Hippocampal formation (tissue), 2 donors: ENCODE results near the gene MARCHF10.
"Not testable (repeated sequence)": the region's sequence is repeated elsewhere in the genome, so short reads cannot be mapped to it uniquely, and the experiment has no call there.

Experiments
- DNase-seq, 2 donors: peaks; one replicate each; lab custom pipeline; 2025; lab: John Stamatoyannopoulos, UW

The MARCHF10 gene

DNA sequence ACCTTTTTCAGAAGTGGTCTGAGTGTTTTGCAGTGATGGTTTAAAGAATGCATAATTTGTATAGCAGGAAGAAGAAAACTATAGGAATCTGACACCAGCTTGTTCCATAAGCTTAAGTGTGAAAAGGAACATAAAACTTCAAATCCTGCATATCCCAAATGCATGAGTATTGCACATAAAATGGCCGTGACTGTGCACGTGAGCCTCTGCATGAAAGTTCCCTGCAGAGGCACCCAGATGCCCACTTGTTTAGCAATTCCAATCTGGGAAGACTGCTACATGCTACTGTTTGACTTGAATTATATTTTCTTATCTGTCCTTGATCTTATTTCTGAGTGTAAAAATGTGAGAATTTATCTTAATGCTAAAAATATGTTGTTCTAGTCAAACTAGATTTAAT lies 21.5 kb downstream of the MARCHF10 start:
- DNase-seq, result no peak

DNA sequence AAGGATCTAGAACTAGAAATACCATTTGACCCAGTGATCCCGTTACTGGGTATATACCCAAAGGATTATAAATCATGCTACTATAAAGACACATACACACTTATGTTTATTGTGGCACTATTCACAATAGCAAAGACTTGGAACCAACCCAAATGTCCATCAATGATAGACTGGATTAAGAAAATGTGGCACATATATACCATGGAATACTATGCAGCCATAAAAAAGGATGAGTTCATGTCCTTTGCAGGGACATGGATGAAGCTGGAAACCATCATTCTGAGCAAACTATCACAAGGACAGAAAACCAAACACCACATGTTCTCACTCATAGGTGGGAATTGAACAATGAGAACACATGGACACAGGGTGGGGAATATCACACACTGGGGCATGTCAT lies 22.1 kb downstream of the MARCHF10 start:
- not testable (repeated sequence) for DNase-seq

DNA sequence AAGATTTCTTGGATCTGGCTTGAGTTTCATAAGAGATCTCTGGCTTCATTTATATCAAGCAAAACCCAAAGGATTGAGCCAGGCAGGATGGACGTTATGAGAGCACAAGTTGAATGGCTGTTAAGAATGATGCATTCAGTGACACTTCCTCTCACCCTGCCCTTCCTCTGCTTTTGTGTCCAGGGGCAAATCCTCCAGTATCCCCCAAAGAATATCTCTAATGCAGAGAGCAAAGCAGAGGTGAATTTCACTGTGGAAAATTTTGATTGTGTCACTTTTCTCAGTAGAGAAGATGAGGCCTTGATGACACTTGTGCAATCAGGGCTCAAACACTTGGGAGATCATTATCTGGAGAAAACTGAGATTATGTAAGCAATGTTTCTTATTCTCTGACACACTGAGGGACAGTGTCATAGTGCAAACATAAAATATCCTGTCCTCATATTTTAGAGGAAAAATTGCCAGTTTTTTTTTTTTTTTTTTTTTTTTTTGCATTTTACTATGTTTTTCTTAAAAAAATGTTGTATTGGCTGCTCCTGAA lies 25.3 kb downstream of the MARCHF10 start:
- no peak for DNase-seq

DNA sequence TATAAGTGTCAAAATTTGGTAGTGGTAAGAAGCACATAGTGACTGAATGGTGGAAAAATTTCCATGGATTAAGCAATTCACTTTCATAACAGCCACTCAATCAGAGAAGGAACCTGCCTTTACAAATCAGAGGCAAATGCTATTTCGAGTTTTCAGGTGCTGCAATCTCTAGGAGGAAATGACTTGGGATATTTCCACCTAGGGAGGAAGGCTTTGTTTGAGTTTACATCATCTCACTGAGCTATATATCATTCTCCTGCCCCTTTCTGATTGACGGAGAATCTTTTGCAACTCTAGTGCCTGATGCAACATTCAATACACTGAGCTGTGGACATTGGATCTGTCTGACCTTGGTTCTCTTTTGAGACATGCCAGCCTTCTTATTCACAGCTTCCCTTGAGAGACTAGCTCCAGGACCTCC lies 26.3 kb downstream of the MARCHF10 start:
- no peak for DNase-seq

DNA sequence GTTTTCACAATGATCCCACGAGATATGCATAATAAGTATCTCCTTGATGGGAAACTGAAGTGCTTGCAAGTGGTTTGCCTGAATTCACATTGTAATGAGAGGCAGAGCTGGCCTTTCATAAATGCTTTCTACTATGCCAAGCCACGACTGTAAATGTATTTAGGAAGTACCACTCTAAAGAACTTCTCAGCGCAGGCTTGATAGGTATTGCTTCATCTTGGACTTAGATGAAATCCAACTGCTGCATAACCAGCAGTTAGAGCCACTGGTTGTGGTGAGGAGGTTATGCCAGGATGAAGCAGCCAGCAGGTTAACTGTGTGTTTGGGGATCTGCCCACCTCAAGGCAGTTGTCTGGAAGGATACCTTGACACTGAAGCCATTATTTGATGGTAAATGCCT lies 26.8 kb downstream of the MARCHF10 start:
- no peak for DNase-seq

DNA sequence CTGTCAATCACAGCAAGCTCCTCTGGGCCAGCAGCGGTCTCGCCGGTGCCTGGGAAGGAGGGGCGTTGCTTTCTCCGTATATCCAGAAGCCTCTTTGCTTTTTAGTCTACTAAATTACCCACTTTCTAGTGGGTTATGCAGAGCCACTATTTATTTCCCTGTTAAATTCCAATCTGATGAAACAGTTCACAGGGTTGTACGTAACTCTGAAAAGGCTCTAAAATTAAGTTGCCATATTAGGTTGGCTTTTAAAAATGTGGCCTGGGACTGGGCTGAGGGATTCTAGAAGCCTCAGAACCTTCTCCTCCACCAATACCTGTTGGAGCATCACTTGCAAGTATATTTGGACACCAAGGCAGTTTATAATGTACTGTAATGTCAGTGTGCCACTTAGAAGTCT lies 27.2 kb downstream of the MARCHF10 start:
- no peak for DNase-seq

DNA sequence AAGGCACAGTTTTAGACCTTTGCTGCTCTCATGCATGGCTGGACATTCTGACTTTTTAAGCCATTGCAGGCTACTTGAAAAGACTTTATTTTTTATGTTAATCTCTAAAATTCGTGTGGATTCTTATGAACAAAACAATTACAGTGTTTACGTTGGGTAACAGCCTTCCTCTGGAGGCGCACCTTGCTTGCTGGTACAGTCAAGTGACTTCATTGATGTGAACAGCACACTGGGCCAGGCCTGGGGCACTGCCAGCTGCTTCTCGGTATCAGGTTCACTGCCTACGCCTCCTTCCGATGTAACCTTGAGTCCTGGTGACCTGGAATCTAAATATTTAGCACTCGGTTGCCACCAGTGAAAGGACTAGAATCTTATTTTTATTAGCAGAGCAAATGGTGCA lies 27.8 kb downstream of the MARCHF10 start:
- DNase-seq, result no peak

DNA sequence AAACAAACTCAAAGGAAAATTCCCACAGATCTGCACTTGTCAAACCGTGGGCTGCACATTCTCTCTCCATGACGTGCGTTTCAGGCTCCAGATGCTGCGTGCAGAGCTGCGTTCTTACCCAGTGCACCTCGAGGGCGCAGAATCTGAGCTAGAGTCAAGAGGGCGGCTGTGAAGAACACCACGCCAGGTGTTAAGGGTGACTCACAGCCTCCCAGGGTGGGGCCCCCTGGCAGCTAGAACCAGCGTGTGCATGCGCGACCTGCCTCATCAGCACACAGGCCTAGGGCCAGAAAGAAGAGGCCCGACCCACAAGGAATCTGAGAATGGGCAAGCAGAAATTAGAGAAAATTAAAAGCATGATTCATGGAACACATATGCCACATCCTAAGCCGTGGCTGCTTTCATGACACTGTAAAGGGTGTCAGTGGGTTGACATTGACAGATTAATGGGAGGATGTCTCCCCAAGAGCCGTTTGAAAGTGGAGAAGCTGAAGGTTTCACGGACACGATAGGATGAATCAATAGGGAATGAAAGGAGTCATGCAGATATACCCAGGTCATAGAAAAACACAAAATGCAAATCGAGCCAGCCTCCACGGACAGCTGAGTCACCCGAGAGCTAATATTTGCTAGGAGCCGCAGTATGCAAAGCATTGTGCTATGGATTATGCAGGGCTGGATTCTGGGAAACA lies 29.0 kb downstream of the MARCHF10 start:
- DNase-seq, result no peak

DNA sequence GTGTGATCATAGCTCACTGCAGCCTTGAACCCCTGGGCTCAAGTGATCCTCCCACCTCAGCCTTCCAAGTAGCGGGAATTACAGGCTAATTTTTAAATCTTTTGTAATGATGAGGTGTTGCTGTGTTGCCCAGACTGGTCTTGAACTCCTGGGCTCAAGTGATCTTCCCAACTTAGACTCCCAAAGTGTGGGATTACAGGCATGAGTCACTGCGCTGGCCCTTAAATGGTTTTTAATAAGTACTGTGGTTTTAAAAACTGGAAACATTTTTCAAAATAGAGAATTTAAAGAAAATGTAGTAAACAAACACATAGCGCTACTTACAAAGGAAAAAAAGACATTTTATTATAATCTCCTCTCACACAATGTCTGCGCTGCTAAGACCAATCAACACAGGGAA lies 32.2 kb downstream of the MARCHF10 start:
- DNase-seq, result no peak

DNA sequence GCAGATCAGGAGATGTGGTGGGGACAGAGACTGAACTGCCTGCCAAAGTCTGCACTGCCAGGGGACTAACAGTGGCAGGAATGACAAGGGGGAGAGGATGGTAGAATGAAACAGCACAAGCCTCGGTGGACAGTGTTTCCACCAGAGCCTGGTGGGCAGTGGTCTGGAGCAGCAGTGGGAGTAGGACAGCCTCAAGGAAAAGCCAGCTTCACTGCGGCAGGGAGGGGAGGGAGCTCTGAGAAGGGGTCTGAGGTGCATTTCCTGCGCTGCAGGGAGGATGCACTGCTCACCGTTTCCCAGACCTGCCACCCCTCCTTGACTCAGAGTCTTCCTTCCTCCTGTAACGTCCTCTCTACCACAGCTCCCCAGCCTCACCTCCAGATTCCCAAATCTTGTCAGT lies 33.8 kb downstream of the MARCHF10 start:
- no peak for DNase-seq

DNA sequence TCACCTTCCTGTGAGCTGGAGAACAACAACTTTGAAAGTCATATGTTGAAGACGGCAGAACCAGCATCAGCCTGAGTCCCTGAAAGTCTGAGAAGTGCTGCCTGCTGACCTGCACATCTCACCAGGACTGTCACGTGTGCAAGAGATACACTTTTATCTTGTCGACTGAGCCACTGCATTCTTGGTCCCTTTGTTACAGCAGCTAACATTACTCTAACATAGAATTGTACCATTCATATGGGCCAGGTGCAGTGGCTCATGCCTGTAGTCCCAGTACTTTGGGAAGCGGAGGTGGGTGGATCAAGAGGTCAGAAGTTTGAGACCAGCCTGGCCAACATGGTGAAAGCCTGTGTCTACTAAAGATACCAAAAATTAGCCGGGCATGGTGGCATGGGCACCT lies 40.1 kb downstream of the MARCHF10 start:
- DNase-seq, result no peak

DNA sequence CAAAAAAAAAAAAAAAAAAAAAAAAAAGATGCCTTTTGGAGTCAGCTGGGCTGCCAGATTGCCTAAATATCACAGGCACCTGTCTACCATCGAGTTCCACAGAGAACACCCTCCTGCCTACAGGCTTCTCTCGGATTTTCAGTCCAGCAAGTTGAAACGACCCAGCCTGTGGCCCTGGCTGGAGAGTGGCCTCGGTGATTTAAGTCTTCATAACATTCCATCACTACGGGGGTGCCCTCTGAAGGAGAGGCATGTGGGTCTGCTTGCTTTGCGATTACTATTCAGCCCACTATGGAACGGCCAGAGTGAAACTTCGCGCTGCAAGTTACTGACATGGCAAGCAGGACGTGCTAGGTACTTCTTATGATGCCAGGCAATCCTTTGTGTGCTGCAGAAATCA lies 42.8 kb downstream of the MARCHF10 start:
- DNase-seq, result no peak

DNA sequence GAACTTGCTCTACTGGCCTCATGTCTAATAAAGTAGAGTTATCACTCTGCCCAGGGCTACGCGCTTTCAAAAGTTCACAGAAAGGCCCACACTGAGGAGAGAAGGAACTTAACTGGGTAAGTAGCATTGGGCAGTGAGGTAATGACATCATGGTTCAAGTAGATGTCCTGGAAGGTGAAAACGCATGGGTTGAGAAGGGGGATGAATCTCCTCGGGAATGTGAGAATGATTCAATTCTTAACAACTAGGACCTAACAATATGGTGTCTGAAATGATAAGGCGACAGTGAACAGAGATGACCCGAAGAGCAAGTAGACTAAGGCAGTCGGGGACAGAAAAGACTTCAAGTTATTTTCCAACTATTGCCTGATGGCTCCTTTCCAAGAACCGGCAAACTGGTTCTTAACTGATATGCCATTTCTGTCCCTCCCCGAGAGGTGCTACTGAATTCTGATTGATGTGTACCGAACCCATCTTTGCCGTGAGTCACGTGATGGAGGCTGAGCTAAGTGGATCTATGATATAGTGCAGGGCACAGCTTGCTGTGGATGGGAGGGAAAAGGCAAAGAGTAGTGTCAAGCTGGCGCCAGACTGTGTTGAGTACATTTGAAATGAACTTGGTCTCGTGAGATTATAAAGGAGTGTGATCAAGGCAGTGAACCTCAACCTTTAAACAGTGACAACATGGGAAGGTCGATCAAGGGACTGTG lies 44.1 kb downstream of the MARCHF10 start:
- no peak for DNase-seq

DNA sequence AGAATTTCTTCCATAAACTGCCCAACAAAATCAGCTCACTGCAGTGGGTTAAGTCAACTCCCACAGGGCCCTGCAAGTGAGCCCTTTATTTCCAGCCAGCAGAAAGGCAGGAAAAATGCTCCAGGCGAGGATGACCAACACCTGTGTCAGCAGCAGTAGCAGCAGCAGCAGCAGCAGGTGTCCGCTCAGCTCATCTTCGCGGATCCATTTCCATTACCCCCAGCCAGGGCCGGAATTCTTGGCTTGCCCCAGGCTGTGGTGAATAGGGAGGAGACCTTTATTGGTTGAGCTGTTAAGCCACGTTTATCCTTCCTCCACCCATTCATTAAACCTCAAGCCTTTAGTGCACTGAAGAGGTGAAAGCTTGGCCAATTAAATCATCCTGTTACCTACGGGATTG lies 46.2 kb downstream of the MARCHF10 start:
- no peak for DNase-seq

DNA sequence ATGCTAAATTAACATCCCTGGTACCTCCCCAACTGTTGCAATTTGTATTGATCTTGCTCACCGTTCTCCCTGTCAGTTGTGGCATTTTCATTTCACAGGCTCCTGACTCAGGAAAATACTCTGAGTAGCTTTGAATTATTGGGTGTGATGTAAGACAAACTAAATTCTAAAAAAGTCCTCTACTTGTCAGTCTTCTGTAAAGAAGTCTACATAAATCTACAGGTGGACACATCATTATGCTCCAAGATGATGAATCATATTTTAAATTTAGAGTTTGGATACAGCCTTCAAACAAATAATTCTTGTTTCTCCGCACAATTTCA lies 47.2 kb downstream of the MARCHF10 start:
- DNase-seq, result no peak

DNA sequence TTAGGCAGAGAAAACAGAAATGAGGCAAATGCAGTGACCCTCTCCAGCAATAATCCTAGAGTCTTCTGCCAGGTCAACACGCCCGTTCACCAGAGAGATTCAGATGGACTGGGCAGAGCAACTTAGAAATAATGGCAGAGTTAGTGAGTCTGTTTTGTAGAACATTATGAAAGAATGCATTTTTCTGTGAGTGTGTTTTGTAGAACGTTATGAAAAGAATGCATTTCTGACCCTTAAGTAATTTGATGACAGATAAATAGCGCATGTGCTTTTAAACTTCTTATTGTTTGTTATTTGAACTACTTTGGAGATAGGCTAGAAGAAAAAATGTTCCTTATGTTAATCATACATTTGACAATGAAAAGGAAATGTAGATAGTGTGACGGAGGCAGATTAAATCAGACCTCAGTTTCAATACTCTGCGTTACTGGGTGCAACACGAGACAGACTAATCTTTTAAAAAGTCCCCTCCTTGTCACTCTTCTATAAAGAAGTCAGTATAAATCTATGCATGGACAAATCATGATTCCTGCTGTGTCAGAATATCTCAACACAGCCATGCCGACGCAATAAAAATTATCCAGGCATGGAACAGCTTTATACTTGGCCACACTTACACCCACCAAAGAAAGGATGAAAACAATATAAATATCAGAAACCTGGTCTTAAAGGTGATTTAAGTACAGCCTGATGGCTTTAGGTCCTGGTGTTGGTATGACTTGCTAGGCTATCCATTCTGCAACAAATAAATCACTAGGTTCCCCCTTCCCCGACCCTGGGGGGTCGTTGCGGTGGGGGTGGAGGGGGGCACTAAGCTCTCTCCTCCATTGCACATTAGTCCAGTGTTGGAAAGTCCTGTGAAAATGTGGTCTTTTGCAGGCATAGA lies 47.8 kb downstream of the MARCHF10 start:
- no peak for DNase-seq

DNA sequence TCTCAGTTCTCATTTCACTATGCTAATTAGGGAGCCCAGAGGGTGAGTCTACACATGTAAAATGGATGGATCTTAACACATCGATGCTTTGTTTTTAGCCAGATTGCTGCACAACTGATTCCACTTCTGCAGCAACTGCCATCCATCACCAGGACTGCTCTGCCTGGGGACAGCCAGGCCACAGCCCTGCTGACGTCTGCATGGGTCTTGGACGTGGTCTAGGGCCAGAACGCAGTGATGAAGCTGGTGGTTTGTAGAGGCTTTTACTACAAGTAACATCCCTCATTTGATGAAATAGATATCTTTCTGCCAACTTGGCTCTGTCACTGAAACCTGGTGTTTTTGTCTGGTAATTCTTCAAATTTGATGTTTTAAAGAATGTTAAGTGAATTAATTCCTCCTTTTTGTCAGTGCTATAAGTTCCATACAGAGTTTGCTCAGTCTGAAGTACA lies 50.6 kb downstream of the MARCHF10 start:
- no peak for DNase-seq

DNA sequence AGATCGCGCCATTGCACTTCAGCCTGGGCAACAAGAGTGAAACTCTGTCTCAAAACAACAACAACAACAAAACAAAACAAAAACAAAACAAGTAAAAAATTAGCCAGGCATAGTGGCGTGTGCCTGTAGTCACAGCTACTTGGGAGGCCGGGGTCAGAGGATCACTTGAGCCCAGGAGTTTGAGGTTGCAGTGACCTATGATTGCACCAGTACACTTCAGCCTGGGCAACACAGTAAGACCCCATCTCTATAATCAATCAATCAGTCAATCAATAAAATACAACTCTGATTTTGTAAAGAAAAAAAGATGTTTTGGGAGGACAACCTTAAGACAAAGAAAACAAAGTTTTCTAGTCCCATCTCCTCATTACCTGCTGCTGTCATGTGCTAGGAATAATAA lies 51.9 kb downstream of the MARCHF10 start:
- no peak for DNase-seq

DNA sequence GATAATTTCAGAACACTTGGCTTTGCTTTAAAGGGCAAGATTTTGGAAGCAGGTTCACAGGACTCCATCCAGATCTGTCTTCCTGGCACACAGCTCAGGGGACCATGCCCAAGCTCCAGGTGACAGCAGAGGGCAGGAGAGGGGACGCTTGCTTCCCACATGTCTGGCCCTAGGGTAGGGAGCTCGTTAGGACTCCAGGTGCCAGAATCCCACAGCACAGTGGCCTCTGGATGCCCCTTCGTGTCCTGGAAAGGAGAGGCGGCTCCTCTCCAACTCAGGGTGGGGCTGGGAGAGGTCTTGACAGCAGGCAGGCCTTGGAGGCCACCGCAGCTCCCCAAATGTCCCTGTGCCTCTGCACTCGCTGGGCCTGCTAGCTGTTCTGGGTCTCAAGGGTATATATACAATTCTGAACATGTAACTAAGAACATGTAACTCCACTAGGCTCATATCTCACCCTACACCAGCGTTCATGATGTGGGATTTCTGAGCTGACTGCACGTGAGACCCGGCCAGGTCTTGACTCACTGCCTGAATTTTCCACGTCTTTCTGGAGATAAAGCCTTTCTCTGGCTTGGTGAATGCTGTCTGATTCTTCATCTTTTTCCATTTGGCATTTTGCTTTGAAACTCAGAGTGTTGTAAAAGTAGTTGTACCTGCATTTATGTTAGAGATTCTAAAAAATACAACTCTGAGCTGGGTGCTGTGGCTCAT lies 52.8 kb downstream of the MARCHF10 start:
- DNase-seq, result no peak

DNA sequence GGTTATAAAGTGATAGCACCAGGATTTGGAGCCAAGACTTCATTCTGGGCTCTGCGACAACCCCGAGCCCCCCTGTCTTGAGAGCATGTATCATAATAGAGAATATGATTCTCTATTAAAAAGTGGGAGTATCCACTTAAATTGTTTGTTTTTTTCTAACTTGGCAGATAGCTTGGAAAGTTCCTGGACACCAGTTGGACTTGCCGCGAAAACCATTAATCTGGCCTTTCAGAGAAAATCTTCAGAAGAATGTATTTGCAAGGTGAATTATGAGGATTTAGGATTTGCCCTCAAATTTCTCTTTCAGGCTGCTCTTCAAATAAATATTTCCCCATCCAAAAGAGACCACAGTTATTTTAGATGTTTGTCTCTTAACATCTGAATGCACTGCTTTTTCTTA lies 53.5 kb downstream of the MARCHF10 start:
- DNase-seq, result no peak

DNA sequence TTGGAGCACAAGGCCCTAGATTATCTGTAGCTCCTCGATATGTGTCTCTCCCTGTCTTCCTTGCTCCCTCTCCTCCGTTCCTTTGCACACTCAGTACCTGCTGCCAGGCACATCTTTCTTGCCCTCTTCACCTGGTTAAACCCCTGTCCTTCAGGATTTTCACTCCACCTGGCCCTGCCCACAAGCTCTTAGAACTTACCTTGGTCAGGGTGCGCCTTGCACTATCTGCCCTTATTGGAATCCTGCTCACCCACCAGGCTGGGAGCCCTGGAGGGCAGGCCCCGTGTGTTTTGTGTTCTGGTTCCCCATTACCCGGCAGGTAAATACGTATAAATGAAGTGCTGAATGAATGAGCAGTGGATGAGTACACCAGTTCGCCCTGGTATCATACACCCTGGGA lies 54.6 kb downstream of the MARCHF10 start:
- no peak for DNase-seq
